HepG2 (cell line): ENCODE measurements around the gene HPD. TPM values are rescaled to one million over a fixed set of nuclear protein-coding genes. Genes with fewer than 3 reads are reported as not detected.

Source experiments
- MAZ ChIP-seq, 2 experiments: sonication (generic) in 1 of 2; formaldehyde crosslinking in 1 of 2; IDR thresholded peaks; 2 replicates each; pipeline versions ENCODE4 v1.5.0 to v1.6.1; 2012 to 2020; ENCODE audit warnings: low read depth in 2 of 2, mild to moderate bottlenecking in 2 of 2, borderline replicate concordance in 1 of 2, improper control_type of control experiment in 1 of 2, low read length in 1 of 2, missing genetic modification reagents in 1 of 2, moderate library complexity in 1 of 2
- MED8 ChIP-seq: sonication (generic); formaldehyde crosslinking; IDR thresholded peaks from 2 replicates; pipeline ENCODE4 v1.8.1; 2023; ENCODE audit warnings: mild to moderate bottlenecking, missing genetic modification reagents; ENCODE audit not compliant: insufficient replicate concordance
- PITX1 ChIP-seq: sonication (generic); formaldehyde crosslinking; IDR thresholded peaks from 2 replicates; pipeline ENCODE4 v1.5.1; 2020; ENCODE audit warnings: mild to moderate bottlenecking, missing genetic modification reagents
- PRDM4 ChIP-seq: sonication (generic); formaldehyde crosslinking; IDR thresholded peaks from 2 replicates; pipeline ENCODE4 v1.9.0; 2021; ENCODE audit warnings: missing genetic modification reagents, borderline replicate concordance
- RARA ChIP-seq: IDR thresholded peaks from 2 replicates; pipeline ENCODE4 v1.6.1; 2016; ENCODE audit warnings: missing genetic modification reagents, missing compliant biosample characterization
- RERE ChIP-seq: IDR thresholded peaks from 2 replicates; pipeline ENCODE4 v1.6.1; 2016; ENCODE audit warnings: low read depth, missing genetic modification reagents, missing compliant biosample characterization
- SP5 ChIP-seq: IDR thresholded peaks from 2 replicates; pipeline ENCODE4 v1.6.1; 2016; ENCODE audit warnings: low read depth, borderline replicate concordance
- ZBTB37 ChIP-seq: sonication (generic); formaldehyde crosslinking; IDR thresholded peaks from 2 replicates; pipeline ENCODE4 v1.4.0; 2020; ENCODE audit warnings: mild to moderate bottlenecking, missing genetic modification reagents
- ZFYVE20 ChIP-seq: sonication (generic); formaldehyde crosslinking; IDR thresholded peaks from 2 replicates; pipeline ENCODE4 v1.8.0; 2023; ENCODE audit warnings: low read depth, mild to moderate bottlenecking, moderate library complexity, missing genetic modification reagents, borderline replicate concordance
- ZNF317 ChIP-seq: sonication (generic); formaldehyde crosslinking; IDR thresholded peaks from 2 replicates; pipeline ENCODE4 v1.5.0; 2020; ENCODE audit warnings: mild to moderate bottlenecking, missing genetic modification reagents
- ZNF550 ChIP-seq: sonication (generic); formaldehyde crosslinking; IDR thresholded peaks from 2 replicates; pipeline ENCODE4 v1.4.0; 2020; ENCODE audit warnings: mild to moderate bottlenecking, missing genetic modification reagents, borderline replicate concordance
- polyA plus RNA-seq, 8 experiments: library from polyadenylated mRNA; depleted of rRNA in 3 of 8; stranded (reverse) in 7 of 8; unstranded in 1 of 8; fragments of >200 nt; fragmentation: Illumina TruSeq in 4 of 8; extraction: Trizol in 4 of 8; gene quantifications; 2 replicates each; pipeline versions ENCODE4 v1.2.1 to v1.2.3, GENCODE V29; 2011 to 2016; ENCODE audit warnings: low read depth in 4 of 8, missing spikeins in 1 of 8, mixed read lengths in 1 of 8; ENCODE audit not compliant: insufficient read depth in 1 of 8
- total RNA-seq, 5 experiments: library from RNA; depleted of rRNA; stranded (reverse); fragments of >200 nt; fragmentation: Illumina TruSeq; extraction: Trizol; gene quantifications; 2 replicates each; pipeline ENCODE4 v1.2.3, GENCODE V29; 2016; ENCODE audit warnings: low read depth in 1 of 5

The HPD gene
- total and polyA plus RNA-seq, 2 of the 13 experiments (the other 11 are each of a cell fraction or from before 2014, with no cell fraction given) = 120 to 195 TPM

GRCh38 chr12:121799156-121799841, 59.4 kb downstream of the HPD start (continued):
- TF ChIP-seq PRDM4 (CRISPR knock-in tag) (no peak), MAZ (IDR thresholded peaks at IDR 0.05; ENCODE audit: borderline replicate concordance, low read depth, low read length) (peak; percentile 15; the same call in 1 of the 2 replicates), MAZ (CRISPR knock-in tag; IDR thresholded peaks at IDR 0.05; ENCODE audit: low read depth) (peak; percentile 29; the same call in 1 of the 2 replicates), ZBTB37 (CRISPR knock-in tag) (no peak), RERE (0 out of 2 replicates have a peak, but pooled peaks have one; percentile 5), ZNF550 (CRISPR knock-in tag) (no peak), ZNF317 (CRISPR knock-in tag) (0 out of 2 replicates have a peak, but pooled peaks have one; percentile 4), RARA (CRISPR knock-in tag) (peak; percentile 11; the same call in 1 of the 2 replicates), PITX1 (CRISPR knock-in tag) (0 out of 2 replicates have a peak, but pooled peaks have one; percentile 23), MED8 (no peak), SP5 (CRISPR knock-in tag) (0 out of 2 replicates have a peak, but pooled peaks have one; percentile 14), ZFYVE20 (CRISPR knock-in tag) (0 out of 2 replicates have a peak, but pooled peaks have one; percentile 33)
